ENCODE results near the gene CDK5R1. TPM values are rescaled to one million over a fixed set of nuclear protein-coding genes. Genes with fewer than 3 reads are reported as not detected.
"Not testable (repeated sequence)": the region's sequence is repeated elsewhere in the genome, so short reads cannot be mapped to it uniquely, and the experiment has no call there.

CDK5R1 gene
- polyA plus RNA-seq, 10 donors = 6.0 to 12.2 (median 8.3) TPM

GRCh38 chr17:32515677-32516383 lies 29.0 kb downstream of the CDK5R1 start:
- DNase-seq = no peak

GRCh38 chr17:32516450-32516849 lies 29.7 kb downstream of the CDK5R1 start:
- no peak for DNase-seq

- DNase-seq = no peak
These were observed 30.3 kb downstream of the CDK5R1 start for GRCh38 chr17:32516940-32517701.

GRCh38 chr17:32517982-32518381 lies 31.2 kb downstream of the CDK5R1 start:
- no peak for DNase-seq

- DNase-seq = no peak
These were observed 31.9 kb downstream of the CDK5R1 start for GRCh38 chr17:32518646-32519227.

GRCh38 chr17:32519228-32520103 lies 32.7 kb downstream of the CDK5R1 start:
- peak in 2 of 3 donors; percentile 52 to 68 for DNase-seq

- DNase-seq = peak in 1 of 3 donors; percentile 46
These were observed 33.4 kb downstream of the CDK5R1 start for GRCh38 chr17:32520104-32520701.

GRCh38 chr17:32520737-32521404 lies 34.1 kb downstream of the CDK5R1 start:
- DNase-seq = no peak

GRCh38 chr17:32523017-32523680 lies 36.4 kb downstream of the CDK5R1 start:
- DNase-seq = no peak

- DNase-seq = no peak
These were observed 37.2 kb downstream of the CDK5R1 start for GRCh38 chr17:32523827-32524552.

GRCh38 chr17:32524553-32524880 lies 37.7 kb downstream of the CDK5R1 start:
- DNase-seq = not testable (repeated sequence)

GRCh38 chr17:32525122-32525521 lies 38.3 kb downstream of the CDK5R1 start:
- DNase-seq = peak in 2 of 3 donors; percentile 43 to 53

- DNase-seq = no peak
These were observed 40.4 kb downstream of the CDK5R1 start for GRCh38 chr17:32527146-32527545.

GRCh38 chr17:32528825-32529224 lies 42.0 kb downstream of the CDK5R1 start:
- no peak for DNase-seq

- DNase-seq = no peak
These were observed 42.8 kb downstream of the CDK5R1 start for GRCh38 chr17:32529604-32530003.

GRCh38 chr17:32533296-32533695 lies 46.5 kb downstream of the CDK5R1 start:
- no peak for DNase-seq

GRCh38 chr17:32536736-32537643 lies 50.2 kb downstream of the CDK5R1 start:
- DNase-seq = peak in 2 of 3 donors; percentile 26 to 51
